NCI-H2227 treated with DMSO at 0.1 percent for 48 hours (cell line): ENCODE measurements around the gene TUBB8.
"Not testable (repeated sequence)": the region's sequence is repeated elsewhere in the genome, so short reads cannot be mapped to it uniquely, and the experiment has no call there.

Experiments
- DNase-seq: peaks from one replicate; lab custom pipeline; 2025; lab: John Stamatoyannopoulos, UW

TUBB8 gene

DNA sequence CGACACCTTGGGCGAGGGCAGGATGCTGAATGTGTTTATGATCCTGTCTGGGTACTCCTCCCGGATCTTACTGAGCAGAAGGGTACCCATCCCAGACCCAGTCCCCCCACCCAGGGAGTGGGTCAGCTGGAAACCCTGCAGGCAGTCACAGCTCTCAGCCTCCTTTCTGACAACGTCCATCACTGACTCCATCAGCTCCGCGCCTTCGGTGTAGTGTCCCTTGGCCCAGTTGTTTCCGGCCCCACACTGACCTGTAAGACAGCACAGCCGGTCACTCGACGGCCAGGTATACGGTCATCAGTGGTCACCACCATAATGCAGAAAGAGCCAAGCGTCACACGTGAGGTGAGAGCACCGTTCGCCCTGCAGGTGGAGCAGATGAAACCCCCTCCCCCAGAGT, 1.2 kb downstream of the TUBB8 start:
- not testable (repeated sequence) for DNase-seq

DNA sequence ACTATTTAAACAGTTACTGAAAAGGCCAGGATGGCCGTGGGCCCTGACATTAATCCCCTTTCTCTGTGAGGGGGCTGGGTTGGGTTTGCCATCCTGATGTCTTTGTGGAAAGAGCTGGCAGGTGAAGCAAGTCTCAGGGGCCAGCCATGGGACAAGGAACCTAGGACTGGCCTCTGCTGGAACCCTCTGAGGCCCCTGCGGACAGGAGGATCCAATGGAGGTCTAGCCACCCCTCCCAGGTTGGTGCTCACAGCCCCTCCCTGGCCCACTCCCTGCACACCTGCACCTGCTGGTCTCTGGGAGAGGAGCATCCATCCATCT, 35.8 kb downstream of the TUBB8 start:
- not testable (repeated sequence) for DNase-seq

DNA sequence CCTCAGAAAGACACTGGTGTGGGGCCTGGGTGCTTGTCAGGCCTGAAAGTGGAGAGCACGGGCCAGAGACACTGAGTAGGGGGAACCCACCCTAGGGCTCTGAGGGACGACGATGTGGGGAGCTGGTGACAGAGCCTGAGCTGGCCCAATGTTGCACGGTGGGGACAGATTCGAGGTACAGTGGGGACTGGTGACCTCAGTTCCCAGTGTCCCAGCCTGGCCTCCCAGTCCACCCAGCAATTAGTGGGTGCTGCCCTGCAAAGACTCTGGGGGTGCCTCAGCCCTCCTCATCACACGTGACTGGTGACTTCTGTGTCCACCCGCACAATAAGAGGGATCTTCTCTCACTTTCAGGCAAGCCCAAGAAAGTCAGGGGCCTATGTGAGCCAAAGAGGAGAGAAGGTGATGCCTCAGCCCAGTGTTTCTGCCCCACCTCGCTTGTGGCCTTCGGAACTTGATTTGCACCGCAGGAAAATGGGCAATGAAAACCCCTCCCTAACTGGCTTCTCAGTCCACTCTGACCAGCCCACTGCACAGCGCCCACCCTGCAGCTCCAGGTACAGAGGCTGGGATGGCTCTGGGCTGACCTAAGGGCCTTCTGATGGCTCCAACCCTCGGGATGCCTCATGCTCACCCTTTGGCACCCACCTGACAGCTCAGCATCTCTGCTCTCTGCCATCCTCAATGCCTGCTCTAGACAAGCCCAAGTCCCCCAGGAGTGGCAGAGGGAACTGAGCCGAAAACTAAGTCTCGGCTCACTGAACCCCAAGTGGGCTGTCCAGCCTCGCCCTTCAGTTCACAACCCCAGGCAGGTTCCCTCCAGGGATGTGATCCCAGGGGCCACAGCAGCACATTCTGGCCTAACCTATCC, 36.4 kb downstream of the TUBB8 start:
- DNase-seq, result not testable (repeated sequence)

DNA sequence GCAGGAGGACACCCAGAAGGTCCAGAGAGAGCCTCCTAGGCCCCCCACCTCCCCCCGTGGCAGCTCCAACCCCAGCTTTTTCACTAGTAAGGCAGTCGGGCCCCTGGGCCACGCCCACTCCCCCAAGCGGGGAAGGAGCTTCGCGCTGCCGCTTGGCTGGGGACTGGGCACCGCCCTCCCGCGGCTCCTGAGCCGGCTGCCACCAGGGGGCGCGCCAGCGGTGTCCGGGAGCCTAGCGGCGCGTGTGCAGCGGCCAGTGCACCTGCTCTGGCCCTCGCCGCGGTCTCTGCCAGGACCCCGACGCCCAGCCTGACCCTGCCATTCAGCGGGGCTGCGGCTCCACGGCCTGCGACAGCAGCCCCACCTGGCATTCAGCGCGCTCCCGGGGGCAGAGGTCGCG, 37.8 kb downstream of the TUBB8 start:
- DNase-seq, result not testable (repeated sequence)

DNA sequence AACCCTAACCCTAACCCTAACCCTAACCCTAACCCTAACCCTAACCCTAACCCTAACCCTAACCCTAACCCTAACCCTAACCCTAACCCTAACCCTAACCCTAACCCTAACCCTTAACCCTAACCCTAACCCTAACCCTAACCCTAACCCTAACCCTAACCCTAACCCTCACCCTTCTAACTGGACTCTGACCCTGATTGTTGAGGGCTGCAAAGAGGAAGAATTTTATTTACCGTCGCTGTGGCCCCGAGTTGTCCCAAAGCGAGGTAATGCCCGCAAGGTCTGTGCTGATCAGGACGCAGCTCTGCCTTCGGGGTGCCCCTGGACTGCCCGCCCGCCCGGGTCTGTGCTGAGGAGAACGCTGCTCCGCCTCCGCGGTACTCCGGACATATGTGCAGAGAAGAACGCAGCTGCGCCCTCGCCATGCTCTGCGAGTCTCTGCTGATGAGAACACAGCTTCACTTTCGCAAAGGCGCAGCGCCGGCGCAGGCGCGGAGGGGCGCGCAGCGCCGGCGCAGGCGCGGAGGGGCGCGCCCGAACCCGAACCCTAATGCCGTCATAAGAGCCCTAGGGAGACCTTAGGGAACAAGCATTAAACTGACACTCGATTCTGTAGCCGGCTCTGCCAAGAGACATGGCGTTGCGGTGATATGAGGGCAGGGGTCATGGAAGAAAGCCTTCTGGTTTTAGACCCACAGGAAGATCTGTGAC, 38.7 kb downstream of the TUBB8 start:
- DNase-seq, result not testable (repeated sequence)
